ENCODE results near the gene SPNS3.

SPNS3 gene

GRCh38 chr17:4531988-4532736 is 98.4 kb downstream of the SPNS3 start:
- DNase-seq: no peak

- DNase-seq: no peak
These were observed 99.3 kb downstream of the SPNS3 start for GRCh38 chr17:4532860-4533522.

GRCh38 chr17:4533523-4534504 is 100.1 kb downstream of the SPNS3 start:
- DNase-seq: no peak

GRCh38 chr17:4534515-4534914 is 100.8 kb downstream of the SPNS3 start:
- DNase-seq: no peak

GRCh38 chr17:4534928-4535666 is 101.4 kb downstream of the SPNS3 start:
- no peak for DNase-seq

GRCh38 chr17:4535667-4536258 is 102.0 kb downstream of the SPNS3 start:
- DNase-seq: no peak

- DNase-seq: no peak
These were observed 102.6 kb downstream of the SPNS3 start for GRCh38 chr17:4536259-4536741.

GRCh38 chr17:4536742-4537411 is 103.1 kb downstream of the SPNS3 start:
- DNase-seq: no peak
